HG02610 (cell line): ENCODE measurements around the gene RAPGEF5.

Source experiments
- ATAC-seq: cut with Tn5 transposase; IDR thresholded peaks from one replicate; pipeline ENCODE4 v1.9.1; 2021; ENCODE audit warnings: mild to moderate bottlenecking, moderate library complexity; ENCODE audit not compliant: unreplicated experiment

The RAPGEF5 gene

GRCh38 chr7:22229148-22229547 is 127.8 kb downstream of the RAPGEF5 start:
- no peak for ATAC-seq

- no peak for ATAC-seq
These were observed 133.1 kb downstream of the RAPGEF5 start for GRCh38 chr7:22223807-22224206.

GRCh38 chr7:22220941-22221340 is 136.0 kb downstream of the RAPGEF5 start:
- ATAC-seq = no peak

- ATAC-seq = no peak
These were observed 137.0 kb downstream of the RAPGEF5 start for GRCh38 chr7:22219739-22220493.

- no peak for ATAC-seq
These were observed 137.9 kb downstream of the RAPGEF5 start for GRCh38 chr7:22219036-22219435.

- no peak for ATAC-seq
These were observed 140.0 kb downstream of the RAPGEF5 start for GRCh38 chr7:22216832-22217475.

GRCh38 chr7:22216309-22216708 is 140.6 kb downstream of the RAPGEF5 start:
- ATAC-seq = no peak

- ATAC-seq = no peak
These were observed 143.0 kb downstream of the RAPGEF5 start for GRCh38 chr7:22214000-22214399.

GRCh38 chr7:22213081-22213480 is 143.9 kb downstream of the RAPGEF5 start:
- no peak for ATAC-seq

GRCh38 chr7:22210967-22211366 is 146.0 kb downstream of the RAPGEF5 start:
- ATAC-seq = no peak

GRCh38 chr7:22210355-22210754 is 146.6 kb downstream of the RAPGEF5 start:
- ATAC-seq = no peak

- no peak for ATAC-seq
These were observed 148.2 kb downstream of the RAPGEF5 start for GRCh38 chr7:22208799-22209198.

GRCh38 chr7:22207724-22208225 is 149.2 kb downstream of the RAPGEF5 start:
- no peak for ATAC-seq

- no peak for ATAC-seq
These were observed 151.3 kb downstream of the RAPGEF5 start for GRCh38 chr7:22205631-22206030.

- no peak for ATAC-seq
These were observed 152.6 kb downstream of the RAPGEF5 start for GRCh38 chr7:22204312-22204711.

GRCh38 chr7:22202141-22202540 is 154.8 kb downstream of the RAPGEF5 start:
- no peak for ATAC-seq

- no peak for ATAC-seq
These were observed 155.6 kb downstream of the RAPGEF5 start for GRCh38 chr7:22201186-22201880.

GRCh38 chr7:22200777-22201176 is 156.2 kb downstream of the RAPGEF5 start:
- ATAC-seq = no peak

- no peak for ATAC-seq
These were observed 156.7 kb downstream of the RAPGEF5 start for GRCh38 chr7:22200238-22200637.

GRCh38 chr7:22197376-22197775 is 159.6 kb downstream of the RAPGEF5 start:
- ATAC-seq = no peak

GRCh38 chr7:22196429-22196828 is 160.5 kb downstream of the RAPGEF5 start:
- ATAC-seq = no peak
